Esophagus muscularis mucosa (tissue), 4 donors: Measurements from ENCODE around the gene TMTC2.

Experiments used
- CTCF ChIP-seq, 3 experiments: fragments of 200-600 bp in 2 of 3; fragments of 450-650 bp in 1 of 3; sonication (generic) in 2 of 3; IDR thresholded peaks; one replicate each; pipeline ENCODE4 v1.5.1; 2017 to 2019; ENCODE audit warnings: antibody characterized with exemption in 3 of 3, mild to moderate bottlenecking in 2 of 3, moderate library complexity in 1 of 3
- EP300 ChIP-seq: sonication (generic); formaldehyde crosslinking; IDR thresholded peaks from one replicate; pipeline ENCODE4 v1.6.1; 2017; ENCODE audit warnings: antibody characterized with exemption
- POLR2A ChIP-seq: fragments of 450-650 bp; IDR thresholded peaks from one replicate; pipeline ENCODE4 v1.6.1; 2017; ENCODE audit warnings: antibody characterized with exemption, moderate library complexity, mild to moderate bottlenecking, low read depth

GRCh38 chr12:82714427-82714826, 27.7 kb downstream of the TMTC2 start:
- TF ChIP-seq CTCF (IDR thresholded peaks at IDR 0.05) = no peak
- TF ChIP-seq EP300 = no peak
- no peak for TF ChIP-seq POLR2A
